GM12865 (cell line): Measurements from ENCODE around the gene SEZ6L.

Experiments
- DNase-seq: peaks from one replicate; pipeline ENCODE4 v3.0.0; 2010; ENCODE audit warnings: low read depth
- H3K4me3 ChIP-seq: 2 replicates; pipeline ENCODE4 v1.5.1; 2011; ENCODE audit warnings: mild to moderate bottlenecking, low read depth, low read length, control low read depth
- TF ChIP-seq, protein P1 (sequence below): IDR thresholded peaks from 2 replicates; pipeline ENCODE4 v1.5.1; 2011; ENCODE audit warnings: low read length, control low read depth, low read depth, inconsistent platforms; ENCODE audit not compliant: insufficient read depth; ENCODE audit errors: missing control alignments

The SEZ6L gene

DNA sequence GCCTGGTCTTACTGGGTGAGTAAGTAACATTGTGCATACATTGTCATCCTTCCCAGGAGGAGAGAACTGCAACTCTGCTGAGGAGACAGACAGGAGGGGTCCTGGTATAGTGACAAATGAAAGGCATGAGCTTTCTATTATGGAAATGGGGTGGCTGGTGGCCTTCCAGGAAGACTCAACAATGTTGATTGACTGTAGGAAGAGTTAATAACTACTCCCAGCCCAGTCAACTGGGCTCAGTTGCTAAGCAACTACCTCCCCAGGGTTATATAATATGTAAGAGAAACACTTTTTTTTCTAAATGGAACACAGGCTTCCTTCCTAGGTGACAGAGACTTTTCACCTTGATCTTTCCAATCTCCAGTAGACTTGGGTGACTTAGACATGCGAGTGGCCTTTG, 28.2 kb downstream of the SEZ6L start:
- H3K4me3 ChIP-seq: no peak overlapping the region
- no peak for DNase-seq
- TF ChIP-seq, protein P1, sequence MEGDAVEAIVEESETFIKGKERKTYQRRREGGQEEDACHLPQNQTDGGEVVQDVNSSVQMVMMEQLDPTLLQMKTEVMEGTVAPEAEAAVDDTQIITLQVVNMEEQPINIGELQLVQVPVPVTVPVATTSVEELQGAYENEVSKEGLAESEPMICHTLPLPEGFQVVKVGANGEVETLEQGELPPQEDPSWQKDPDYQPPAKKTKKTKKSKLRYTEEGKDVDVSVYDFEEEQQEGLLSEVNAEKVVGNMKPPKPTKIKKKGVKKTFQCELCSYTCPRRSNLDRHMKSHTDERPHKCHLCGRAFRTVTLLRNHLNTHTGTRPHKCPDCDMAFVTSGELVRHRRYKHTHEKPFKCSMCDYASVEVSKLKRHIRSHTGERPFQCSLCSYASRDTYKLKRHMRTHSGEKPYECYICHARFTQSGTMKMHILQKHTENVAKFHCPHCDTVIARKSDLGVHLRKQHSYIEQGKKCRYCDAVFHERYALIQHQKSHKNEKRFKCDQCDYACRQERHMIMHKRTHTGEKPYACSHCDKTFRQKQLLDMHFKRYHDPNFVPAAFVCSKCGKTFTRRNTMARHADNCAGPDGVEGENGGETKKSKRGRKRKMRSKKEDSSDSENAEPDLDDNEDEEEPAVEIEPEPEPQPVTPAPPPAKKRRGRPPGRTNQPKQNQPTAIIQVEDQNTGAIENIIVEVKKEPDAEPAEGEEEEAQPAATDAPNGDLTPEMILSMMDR: no peak

DNA sequence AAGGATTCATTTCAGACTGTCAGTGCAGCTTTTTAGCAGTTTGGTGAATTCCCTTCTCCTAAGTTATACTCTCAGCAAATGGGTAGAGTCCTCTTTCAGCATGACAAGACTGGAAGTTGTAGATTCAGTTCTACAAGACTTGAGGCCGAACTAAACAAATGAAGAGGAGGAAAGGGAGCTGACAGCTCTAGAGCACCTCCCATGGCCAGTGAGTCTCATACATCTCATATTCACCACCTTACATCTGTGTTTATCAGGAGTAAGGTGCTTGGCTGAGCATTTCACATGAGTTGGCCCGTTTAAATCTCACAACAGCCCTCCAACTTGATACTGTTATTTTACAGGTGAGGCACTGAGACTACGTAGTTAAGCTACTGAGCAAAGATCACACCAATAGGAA, 30.4 kb downstream of the SEZ6L start:
- H3K4me3 ChIP-seq: no peak overlapping the region
- DNase-seq: no peak
- TF ChIP-seq, protein P1: no peak

DNA sequence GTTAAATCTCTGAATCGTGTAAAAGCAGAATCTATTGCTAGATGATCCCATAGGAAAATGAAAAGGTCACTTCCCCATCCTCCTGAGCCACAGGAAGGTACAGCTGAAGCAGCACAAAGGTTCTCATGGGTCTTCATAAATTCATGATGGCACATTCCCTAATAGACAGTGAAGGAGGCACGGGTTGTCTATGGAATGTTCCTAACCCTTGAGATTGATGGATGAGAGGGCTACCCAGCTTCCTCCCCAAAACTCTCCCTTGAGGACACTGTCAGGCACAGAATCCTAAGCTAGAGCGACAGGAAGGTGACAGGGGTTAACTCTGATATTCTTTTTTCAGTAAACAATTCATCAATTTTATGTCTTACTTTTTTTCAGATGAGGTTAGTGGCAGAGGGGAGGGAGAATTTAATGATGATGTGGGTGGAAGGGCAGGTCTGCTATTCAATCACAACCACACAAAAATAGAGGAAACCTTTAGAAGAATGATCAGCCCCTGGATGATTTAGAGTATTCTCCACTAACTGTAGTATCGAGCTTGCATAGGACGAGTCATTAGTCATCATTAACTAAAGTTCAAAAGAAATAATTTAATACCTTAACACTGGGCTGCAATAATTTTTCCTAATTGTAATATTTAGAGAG, 33.1 kb downstream of the SEZ6L start:
- TF ChIP-seq, protein P1: no peak

DNA sequence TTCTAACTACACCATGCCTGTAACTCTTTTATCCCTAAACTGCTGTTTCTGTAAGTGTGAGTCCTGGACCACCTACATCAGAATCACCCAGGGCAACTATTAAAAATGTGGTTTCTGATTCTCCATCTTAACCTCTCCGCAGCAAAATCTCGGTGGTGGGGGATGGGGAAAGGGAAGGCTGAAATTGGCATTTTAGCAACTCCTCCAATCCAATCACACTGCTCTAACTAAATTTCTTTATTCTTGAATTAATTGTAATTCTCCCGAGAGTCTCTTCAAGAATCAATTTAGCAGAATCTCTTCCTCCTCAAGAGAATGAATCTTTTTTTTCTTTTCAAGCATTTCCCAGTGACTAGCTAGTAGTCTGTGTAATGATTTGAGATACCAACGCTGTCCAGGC, 36.2 kb downstream of the SEZ6L start:
- TF ChIP-seq, protein P1: no peak
- H3K4me3 ChIP-seq: no peak overlapping the region
- DNase-seq: no peak

More for the DNA sequence above, 33.1 kb downstream of the SEZ6L start:
- DNase-seq: no peak
- no peak overlapping the region for H3K4me3 ChIP-seq

DNA sequence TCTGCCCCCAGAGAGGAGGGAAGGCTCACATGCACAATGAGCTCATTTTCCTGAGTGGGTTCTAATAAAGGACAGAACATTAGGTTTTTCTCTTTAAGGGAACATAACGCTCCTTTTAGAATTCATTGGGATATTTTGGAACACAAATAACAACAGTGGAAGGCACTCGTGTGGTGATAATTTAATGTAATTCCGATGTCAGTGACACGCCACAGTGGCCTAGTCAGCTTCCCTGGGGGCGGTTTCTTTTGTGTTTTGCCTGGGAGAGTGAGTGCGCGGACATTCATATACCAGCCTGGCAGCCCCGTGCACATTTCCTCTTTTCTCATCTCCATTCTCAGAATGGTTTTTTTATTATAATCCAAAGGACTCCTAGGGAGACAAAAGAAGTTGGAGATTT, 41.1 kb downstream of the SEZ6L start:
- H3K4me3 ChIP-seq: no peak overlapping the region
- DNase-seq: no peak
- TF ChIP-seq, protein P1: no peak

DNA sequence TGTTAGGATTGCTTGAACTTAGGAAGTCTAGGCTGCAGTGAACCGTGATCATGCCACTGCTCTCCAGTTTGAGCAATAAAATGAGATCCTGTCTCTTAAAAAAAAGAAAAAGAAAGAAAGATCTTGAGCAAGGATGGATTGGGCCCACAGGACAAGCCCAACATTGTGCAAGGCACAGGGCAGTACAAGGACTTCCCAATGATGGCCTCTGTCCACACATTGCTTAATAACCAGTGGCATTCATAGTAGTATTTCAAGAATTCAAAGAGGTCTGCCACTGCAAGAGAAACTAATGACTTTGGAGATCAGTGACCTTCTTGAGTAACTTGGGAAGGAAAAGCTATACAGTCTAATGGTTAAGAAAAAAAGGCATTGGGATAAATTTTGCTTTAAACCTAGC, 44.6 kb downstream of the SEZ6L start:
- no peak for DNase-seq
- H3K4me3 ChIP-seq: no peak overlapping the region
- TF ChIP-seq, protein P1: no peak

DNA sequence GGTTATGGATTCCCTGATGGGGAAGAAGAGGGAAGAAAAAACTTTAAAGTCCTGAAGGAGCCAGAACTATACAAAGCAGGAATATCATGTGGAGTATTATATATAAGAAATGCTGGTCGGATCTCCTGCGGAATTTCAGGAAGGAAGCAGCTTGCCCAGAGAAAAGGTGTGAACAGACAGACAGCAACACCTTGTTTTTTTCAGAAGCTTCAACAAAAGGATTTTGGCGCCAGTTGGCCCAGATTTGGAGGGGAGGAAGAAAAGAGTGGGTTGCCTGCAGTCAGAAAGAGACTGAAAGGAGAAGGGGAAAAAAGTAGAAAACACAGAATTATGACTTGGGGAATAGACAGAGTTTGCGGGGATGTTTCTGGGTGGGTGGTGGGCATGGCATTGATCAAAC, 45.2 kb downstream of the SEZ6L start:
- H3K4me3 ChIP-seq: no peak overlapping the region
- DNase-seq: no peak
- TF ChIP-seq, protein P1: no peak
